SK-N-SH treated with all-trans-retinoic acid at 6 μM for 48 hours (cell line): Measurements from ENCODE around the gene KIF18B.

Experiments used
- ARNTL ChIP-seq: fragments of 450-650 bp; formaldehyde crosslinking; IDR thresholded peaks from 2 replicates; pipeline ENCODE4 v1.5.0; 2020; ENCODE audit warnings: low read depth, mild to moderate bottlenecking, moderate library complexity, borderline replicate concordance
- BACH2 ChIP-seq: fragments of 250-450 bp; sonication (Bioruptor Pico); IDR thresholded peaks from 2 replicates; pipeline ENCODE4 v1.9.0; 2021; ENCODE audit warnings: mild to moderate bottlenecking, borderline replicate concordance
- CSDC2 ChIP-seq: fragments of 250-450 bp; sonication (Bioruptor Pico); IDR thresholded peaks from 2 replicates; pipeline ENCODE4 v1.5.0; 2020; ENCODE audit warnings: mild to moderate bottlenecking, moderate library complexity
- ESRRG ChIP-seq: fragments of 250-450 bp; sonication (Bioruptor Pico); IDR thresholded peaks from 2 replicates; pipeline ENCODE4 v1.6.1; 2021; ENCODE audit warnings: mild to moderate bottlenecking
- ISL1 ChIP-seq: fragments of 250-450 bp; sonication (Bioruptor Pico); IDR thresholded peaks from 2 replicates; pipeline ENCODE4 v2.1.2; 2022; ENCODE audit warnings: mild to moderate bottlenecking, moderate library complexity
- RARB ChIP-seq: fragments of 250-450 bp; sonication (Bioruptor Pico); IDR thresholded peaks from 2 replicates; pipeline ENCODE4 v1.8.0; 2021; ENCODE audit warnings: mild to moderate bottlenecking, moderate library complexity
- SNAI2 ChIP-seq: fragments of 250-450 bp; sonication (Bioruptor Pico); IDR thresholded peaks from 2 replicates; pipeline ENCODE4 v1.5.0; 2020; ENCODE audit warnings: mild to moderate bottlenecking, moderate library complexity
- TCF4 ChIP-seq: fragments of 250-450 bp; sonication (Bioruptor Pico); IDR thresholded peaks from 2 replicates; pipeline ENCODE4 v1.8.0; 2021; ENCODE audit warnings: mild to moderate bottlenecking, moderate library complexity, borderline replicate concordance
- ZC3H10 ChIP-seq: fragments of 250-450 bp; sonication (Bioruptor Pico); IDR thresholded peaks from 2 replicates; pipeline ENCODE4 v1.5.1; 2021; ENCODE audit warnings: mild to moderate bottlenecking, moderate library complexity
- ZFP3 ChIP-seq: fragments of 250-450 bp; sonication (Bioruptor Pico); IDR thresholded peaks from 2 replicates; pipeline ENCODE4 v1.5.0; 2020; ENCODE audit warnings: mild to moderate bottlenecking, moderate library complexity
- ZFP30 ChIP-seq: fragments of 450-650 bp; formaldehyde crosslinking; IDR thresholded peaks from 2 replicates; pipeline ENCODE4 v1.5.0; 2022; ENCODE audit warnings: mild to moderate bottlenecking, moderate library complexity
- ZNF8 ChIP-seq: fragments of 450-650 bp; formaldehyde crosslinking; IDR thresholded peaks from 2 replicates; pipeline ENCODE4 v1.5.0; 2020; ENCODE audit warnings: mild to moderate bottlenecking, moderate library complexity
- TF ChIP-seq, protein P1 (sequence below): fragments of 250-450 bp; sonication (Bioruptor Pico); IDR thresholded peaks from 2 replicates; pipeline ENCODE4 v1.8.0; 2020; ENCODE audit warnings: mild to moderate bottlenecking, moderate library complexity, borderline replicate concordance
- TF ChIP-seq, protein P2 (sequence below): fragments of 250-450 bp; sonication (Bioruptor Pico); IDR thresholded peaks from 2 replicates; pipeline ENCODE4 v1.5.1; 2020; ENCODE audit warnings: low read depth, mild to moderate bottlenecking, moderate library complexity

DNA sequence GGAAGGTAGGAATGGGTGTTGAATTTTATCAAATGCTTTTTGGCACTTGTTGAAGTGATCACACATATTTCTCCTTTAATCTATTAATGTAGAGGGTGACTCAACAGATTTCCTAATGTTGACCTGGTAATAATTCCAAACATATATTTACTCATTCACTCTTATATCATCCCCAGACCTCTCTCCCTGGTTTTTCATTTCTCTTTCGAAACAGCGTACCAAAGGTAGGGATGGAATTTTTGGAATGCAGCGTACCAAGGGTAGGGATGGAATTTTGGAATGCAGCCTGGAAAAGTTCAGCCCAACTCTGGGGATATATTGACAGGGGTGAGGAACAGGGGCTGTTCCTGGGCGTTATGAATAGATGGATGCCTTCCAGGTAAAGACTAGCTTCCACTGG is 7.3 kb downstream of the KIF18B start:
- TF ChIP-seq, protein P1, sequence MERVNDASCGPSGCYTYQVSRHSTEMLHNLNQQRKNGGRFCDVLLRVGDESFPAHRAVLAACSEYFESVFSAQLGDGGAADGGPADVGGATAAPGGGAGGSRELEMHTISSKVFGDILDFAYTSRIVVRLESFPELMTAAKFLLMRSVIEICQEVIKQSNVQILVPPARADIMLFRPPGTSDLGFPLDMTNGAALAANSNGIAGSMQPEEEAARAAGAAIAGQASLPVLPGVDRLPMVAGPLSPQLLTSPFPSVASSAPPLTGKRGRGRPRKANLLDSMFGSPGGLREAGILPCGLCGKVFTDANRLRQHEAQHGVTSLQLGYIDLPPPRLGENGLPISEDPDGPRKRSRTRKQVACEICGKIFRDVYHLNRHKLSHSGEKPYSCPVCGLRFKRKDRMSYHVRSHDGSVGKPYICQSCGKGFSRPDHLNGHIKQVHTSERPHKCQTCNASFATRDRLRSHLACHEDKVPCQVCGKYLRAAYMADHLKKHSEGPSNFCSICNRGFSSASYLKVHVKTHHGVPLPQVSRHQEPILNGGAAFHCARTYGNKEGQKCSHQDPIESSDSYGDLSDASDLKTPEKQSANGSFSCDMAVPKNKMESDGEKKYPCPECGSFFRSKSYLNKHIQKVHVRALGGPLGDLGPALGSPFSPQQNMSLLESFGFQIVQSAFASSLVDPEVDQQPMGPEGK (CRISPR knock-in tag): no peak
- no peak for TF ChIP-seq ZFP30 (CRISPR knock-in tag)
- TF ChIP-seq CSDC2 (CRISPR knock-in tag): no peak
- no peak for TF ChIP-seq ARNTL (CRISPR knock-in tag)
- TF ChIP-seq ESRRG (CRISPR knock-in tag): no peak
- TF ChIP-seq BACH2 (CRISPR knock-in tag): no peak
- TF ChIP-seq TCF4: no peak
- no peak for TF ChIP-seq ZFP3 (CRISPR knock-in tag)
- no peak for TF ChIP-seq ISL1
- peak; percentile 70; the same call in 1 of the 2 replicates for TF ChIP-seq ZNF8 (CRISPR knock-in tag)
- no peak for TF ChIP-seq SNAI2
- no peak for TF ChIP-seq RARB
- TF ChIP-seq ZC3H10 (CRISPR knock-in tag): no peak
- TF ChIP-seq, protein P2, sequence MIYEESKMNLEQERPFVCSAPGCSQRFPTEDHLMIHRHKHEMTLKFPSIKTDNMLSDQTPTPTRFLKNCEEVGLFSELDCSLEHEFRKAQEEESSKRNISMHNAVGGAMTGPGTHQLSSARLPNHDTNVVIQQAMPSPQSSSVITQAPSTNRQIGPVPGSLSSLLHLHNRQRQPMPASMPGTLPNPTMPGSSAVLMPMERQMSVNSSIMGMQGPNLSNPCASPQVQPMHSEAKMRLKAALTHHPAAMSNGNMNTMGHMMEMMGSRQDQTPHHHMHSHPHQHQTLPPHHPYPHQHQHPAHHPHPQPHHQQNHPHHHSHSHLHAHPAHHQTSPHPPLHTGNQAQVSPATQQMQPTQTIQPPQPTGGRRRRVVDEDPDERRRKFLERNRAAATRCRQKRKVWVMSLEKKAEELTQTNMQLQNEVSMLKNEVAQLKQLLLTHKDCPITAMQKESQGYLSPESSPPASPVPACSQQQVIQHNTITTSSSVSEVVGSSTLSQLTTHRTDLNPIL (CRISPR knock-in tag): no peak
